GM19193 (cell line): ENCODE results near the gene CLDN25.

Experiments
- POLR2A ChIP-seq: IDR thresholded peaks from 4 replicates; pipeline ENCODE4 v1.6.1; 2011; ENCODE audit not compliant: insufficient read depth, insufficient read length; ENCODE audit errors: extremely low read depth

The CLDN25 gene

DNA sequence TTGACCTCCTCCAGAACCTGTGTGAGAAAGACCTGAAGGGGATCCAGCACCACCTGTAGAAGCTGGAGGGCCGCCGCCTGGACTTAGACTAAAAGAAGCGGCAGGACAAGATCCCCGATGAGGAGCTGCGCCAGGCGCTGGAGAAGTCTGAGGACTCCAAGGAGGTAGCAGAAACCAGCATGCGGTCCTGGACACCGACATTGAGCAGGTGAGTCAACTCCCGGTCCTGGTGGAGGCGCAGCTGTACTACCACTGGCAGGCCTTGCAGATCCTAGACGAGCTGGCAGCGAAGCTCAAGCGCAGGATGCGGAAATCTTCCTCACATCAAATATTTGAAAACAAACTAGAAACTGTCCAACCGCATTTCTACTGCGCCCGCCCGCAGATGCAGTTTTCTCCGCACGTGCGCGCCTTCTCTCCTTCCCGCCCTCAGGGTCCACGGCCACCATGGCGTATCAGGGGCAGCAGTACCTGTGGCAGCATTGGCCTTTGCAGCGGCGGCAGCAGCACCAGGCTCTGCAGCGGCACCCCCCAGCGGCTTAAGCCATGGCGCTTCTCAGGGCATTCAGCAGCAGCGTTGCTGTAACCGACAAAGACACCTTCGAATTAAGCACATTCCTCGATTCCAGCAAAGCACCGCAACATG lies 10.2 kb downstream of the CLDN25 start:
- no peak for TF ChIP-seq POLR2A

DNA sequence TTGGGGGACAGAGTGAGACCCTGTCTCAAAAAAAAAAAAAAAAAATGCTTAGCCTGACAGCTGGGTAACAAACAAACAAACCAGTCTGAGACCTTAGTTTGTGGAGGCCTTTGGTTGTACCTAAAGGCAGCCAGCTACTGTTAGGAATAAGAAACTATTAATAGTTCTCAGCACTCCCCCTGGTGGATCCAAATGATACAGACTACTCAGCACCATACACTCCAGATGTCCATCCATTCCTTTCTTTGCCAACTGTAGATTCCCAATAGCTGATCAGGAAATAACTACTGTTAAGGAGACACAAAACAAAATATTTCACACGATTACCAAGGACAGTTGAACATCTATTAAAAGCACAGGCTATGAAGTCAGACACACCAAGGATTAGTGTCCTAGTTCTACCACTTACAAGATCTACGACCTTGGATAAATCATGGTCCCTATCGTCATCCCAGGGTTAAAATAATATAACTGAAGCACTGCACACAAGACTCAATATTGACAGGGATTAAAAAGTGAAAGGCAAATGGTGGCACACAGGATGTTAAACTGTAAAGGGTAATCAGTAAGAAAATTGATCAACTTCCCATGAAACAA lies 17.2 kb downstream of the CLDN25 start:
- TF ChIP-seq POLR2A, result no peak

DNA sequence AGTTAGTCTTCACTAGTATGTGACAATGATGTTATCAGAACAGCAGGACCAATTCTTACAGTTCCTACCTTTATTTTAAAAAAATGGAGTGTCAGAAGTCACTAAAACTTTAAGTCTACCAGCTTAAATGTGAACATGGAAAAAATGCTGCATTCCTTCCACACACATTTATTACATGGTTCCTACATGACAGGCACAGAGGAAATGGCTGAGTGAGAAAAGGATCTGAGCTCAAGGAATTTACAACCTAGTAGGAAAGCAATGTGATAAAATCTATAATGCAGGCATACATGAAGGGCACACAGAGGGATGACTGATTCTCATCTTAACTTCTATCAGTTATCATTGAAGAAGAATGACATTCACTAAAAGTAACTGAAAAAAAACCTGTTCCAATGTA lies 23.0 kb downstream of the CLDN25 start:
- TF ChIP-seq POLR2A, result no peak

DNA sequence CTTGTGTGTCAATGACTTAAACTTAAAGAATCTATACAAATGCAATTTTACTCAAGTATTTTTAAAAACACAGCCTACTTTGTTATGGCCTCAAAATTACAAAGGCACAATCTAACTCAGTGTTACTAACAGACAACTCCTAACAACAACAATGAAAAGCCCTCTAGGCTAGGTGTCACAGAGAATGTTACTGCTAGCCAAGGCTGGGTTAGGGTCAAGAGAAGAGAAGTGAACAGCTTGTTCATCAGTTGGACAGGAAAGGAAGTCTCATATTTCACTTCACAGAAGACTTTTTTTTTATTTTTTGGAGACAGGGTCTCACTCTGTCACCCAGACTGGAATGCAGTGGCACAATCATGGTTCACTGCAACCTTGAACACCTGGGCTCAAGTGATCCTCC lies 26.0 kb downstream of the CLDN25 start:
- no peak for TF ChIP-seq POLR2A

DNA sequence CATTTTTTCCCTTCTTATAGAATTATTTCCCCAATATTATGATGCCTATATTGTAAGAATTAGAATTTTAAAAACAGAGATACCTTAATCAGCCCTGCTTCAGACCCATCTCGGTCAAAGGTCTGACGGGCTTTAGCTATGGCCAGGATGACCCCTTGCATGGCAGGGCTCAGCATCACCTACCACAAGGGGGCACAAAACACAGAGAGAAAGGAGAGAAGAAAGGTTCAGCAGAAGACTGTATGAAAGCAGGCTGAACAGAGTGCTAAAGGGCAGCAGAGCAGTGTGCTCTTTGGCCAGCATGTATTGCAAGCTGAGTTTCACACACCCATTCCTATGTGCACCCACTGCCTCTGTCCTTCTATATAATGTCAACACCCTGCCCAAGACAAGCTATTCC lies 26.8 kb downstream of the CLDN25 start:
- TF ChIP-seq POLR2A, result no peak

DNA sequence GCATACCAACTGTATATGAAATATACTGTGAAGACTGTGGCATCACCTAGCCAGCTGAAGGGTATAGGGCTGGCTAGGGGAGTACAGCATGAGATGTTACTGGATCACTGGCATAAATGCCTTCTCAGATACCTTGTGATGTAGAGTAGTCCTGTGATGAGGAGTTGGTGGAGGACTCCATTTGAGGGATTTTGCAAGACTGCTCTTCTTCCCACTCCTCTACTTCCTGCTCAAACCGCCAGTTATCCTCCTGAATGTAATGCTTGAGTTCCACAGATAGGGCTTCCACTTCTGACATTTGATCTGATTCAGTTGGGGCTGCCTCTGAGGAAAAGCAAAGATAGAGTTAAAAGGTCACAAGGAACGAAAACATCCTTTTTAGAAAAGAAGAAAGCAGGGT lies 29.3 kb downstream of the CLDN25 start:
- TF ChIP-seq POLR2A, result no peak

DNA sequence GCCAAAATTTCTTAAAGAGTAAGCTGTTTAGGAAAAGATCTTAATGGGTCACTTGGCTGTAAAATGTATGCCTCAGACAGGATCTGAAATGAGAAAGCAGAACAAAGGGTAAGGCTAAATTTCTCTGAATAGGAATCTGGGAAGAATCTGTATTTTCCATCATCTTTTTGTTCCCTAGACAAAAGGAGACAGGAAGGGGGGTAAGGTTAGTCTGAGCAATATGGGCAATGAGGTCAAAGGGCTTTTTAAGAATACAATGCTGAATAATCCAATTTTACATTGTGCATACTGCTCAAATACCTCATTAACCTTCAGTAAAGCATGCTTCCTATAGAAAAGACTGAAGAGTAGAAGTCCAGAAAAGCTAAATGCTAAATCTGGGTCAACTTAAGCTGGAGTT lies 34.6 kb downstream of the CLDN25 start:
- TF ChIP-seq POLR2A, result no peak

DNA sequence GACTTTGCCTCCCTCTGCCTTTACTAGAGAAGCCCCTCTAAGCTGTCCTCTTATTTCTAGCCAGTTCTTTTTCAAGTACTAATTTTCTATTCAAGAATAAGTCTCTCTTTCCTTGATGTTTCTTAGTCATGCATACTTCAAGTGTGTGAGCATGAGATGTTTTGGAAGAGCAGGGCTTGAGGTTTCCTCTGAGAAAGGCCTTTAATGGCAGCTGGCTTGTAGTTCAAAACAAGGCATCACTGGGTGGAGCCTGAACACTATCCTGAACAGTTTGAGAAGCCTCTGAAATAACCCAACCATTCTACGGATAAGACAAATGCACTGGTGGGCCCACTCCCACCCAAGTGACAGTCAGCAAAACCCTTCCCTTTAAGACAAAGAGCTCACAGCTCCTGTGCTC lies 37.6 kb downstream of the CLDN25 start:
- no peak for TF ChIP-seq POLR2A

DNA sequence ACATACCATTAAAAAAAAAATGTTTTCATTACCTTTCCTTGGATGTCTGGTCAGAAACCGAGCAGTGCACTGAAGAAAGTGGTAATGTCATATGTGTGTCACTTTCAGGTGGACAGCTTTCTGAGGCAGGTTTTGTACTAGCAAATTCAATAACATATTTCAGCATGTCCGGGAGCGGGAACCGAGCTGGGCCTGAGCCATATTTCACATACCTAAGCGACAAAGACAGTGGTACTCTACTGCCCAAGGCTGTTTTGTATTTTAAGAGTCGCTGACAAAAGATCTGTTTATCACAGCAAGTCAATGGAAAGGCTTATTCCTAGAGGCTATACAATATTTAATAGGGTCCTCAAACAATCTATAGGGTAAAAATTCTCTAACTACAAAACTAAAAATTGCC lies 38.0 kb downstream of the CLDN25 start:
- no peak for TF ChIP-seq POLR2A

DNA sequence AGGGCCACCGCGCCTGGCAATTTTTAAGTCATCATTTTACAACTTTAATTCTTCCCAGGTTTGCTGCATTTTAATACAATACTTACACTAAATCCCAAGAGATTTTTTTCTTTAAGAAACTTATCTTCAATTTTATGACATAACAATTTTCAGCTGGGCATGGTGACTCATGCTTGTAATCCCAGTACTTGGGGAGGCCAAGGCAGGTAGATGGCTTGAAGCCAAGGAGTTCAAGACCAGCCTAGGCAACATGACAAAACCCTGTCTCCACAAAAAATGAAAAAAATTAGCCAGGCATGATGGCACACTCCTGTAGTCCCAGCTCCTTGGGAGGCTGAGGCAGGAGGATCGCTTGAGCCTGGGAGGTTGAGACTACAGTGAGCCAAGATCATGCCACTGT lies 38.8 kb downstream of the CLDN25 start:
- no peak for TF ChIP-seq POLR2A

DNA sequence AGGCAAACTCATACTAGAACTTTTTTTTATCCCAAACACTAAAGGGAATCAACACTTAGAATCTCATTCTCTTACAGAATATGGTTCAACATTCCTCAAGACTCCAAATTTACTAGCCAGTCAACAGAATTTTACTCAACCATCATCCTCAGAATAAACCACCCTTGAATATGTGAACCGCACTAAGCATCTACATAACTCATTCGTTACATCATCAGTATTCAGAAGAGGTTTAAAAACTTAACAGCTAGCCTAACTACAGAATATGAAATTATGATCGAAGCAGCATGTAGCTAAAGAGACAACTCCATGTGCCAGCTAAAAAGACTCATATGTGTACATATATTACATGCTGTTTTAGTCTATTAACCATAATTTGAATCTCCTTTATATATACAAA lies 47.9 kb downstream of the CLDN25 start:
- TF ChIP-seq POLR2A, result no peak

DNA sequence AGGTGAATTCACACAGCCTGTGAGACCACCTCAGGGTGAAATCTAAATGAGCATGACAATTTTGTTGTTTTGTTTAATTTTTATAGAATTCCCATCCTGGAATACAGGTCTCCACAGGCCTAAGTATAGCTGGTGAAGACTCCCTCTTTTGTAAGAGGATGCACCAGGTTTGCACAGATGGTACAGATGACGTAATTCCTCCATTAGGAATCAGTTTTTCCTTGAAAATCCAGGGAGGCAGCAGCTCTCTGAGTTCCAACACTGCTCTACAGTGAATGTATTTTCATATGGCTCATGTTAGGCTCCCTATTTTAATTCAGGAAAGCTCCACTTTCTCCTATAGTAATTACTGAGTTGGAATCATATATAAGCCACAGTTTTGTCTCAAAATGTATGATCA lies 48.6 kb downstream of the CLDN25 start:
- TF ChIP-seq POLR2A, result no peak

DNA sequence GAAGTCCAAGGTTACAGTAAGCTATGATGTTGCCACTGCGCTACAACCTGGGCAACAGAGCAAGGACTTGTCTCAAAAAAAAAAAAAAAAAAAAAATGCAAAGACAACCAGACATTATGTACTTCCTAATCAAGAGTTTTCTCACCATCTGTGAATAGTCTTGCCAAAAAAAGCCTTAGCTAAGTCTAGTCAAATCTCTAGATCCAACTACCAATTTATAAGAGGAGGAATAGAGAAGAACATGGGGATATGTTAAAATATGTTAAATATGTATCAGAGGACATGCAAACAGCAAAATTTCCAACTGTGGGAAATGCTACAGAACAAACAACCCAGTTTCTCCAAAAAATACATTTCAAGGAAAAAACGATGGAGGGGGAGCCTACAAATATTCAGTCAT lies 50.2 kb downstream of the CLDN25 start:
- TF ChIP-seq POLR2A, result no peak
